DOHH2 (cell line): ENCODE data around the gene SHANK2.

ENCODE experiments used
- EZH2phosphoT487 ChIP-seq: fragments of 200-600 bp; sonication (generic); IDR thresholded peaks from 2 replicates; pipeline ENCODE4 v1.6.1; 2017; ENCODE audit warnings: borderline replicate concordance, mild to moderate bottlenecking, antibody characterized with exemption, low read length, moderate library complexity, mixed read lengths
- TF ChIP-seq, protein P1 (sequence below): fragments of 200-600 bp; sonication (generic); IDR thresholded peaks from one replicate; pipeline ENCODE4 v1.5.1; 2014; ENCODE audit warnings: antibody characterized with exemption, mild to moderate bottlenecking, low read depth, low read length; ENCODE audit not compliant: poor library complexity, severe bottlenecking

DNA sequence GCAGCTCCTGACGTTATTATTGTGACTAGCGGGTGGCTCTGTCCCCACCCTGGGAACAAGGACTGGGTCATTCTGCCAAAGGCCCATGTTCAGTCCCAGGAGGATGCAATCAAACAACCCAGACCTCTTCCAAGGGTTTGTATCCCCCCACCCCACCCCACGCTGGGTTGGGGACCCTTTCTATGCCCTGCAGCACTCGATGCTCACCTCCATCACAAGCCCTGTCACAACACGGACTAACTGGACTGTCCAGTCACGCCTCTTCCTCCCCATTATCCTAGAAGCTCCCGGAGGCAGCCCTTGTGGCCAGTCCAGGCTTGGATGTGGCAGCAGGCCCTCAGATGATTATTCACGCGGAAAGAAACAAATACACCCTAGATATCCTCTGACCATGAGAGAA, 3.7 kb downstream of the SHANK2 start:
- TF ChIP-seq, protein P1, sequence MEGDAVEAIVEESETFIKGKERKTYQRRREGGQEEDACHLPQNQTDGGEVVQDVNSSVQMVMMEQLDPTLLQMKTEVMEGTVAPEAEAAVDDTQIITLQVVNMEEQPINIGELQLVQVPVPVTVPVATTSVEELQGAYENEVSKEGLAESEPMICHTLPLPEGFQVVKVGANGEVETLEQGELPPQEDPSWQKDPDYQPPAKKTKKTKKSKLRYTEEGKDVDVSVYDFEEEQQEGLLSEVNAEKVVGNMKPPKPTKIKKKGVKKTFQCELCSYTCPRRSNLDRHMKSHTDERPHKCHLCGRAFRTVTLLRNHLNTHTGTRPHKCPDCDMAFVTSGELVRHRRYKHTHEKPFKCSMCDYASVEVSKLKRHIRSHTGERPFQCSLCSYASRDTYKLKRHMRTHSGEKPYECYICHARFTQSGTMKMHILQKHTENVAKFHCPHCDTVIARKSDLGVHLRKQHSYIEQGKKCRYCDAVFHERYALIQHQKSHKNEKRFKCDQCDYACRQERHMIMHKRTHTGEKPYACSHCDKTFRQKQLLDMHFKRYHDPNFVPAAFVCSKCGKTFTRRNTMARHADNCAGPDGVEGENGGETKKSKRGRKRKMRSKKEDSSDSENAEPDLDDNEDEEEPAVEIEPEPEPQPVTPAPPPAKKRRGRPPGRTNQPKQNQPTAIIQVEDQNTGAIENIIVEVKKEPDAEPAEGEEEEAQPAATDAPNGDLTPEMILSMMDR, result no peak
- no peak for TF ChIP-seq EZH2phosphoT487
